Measurements from ENCODE around the gene SLC8A1.

SLC8A1 gene

DNA sequence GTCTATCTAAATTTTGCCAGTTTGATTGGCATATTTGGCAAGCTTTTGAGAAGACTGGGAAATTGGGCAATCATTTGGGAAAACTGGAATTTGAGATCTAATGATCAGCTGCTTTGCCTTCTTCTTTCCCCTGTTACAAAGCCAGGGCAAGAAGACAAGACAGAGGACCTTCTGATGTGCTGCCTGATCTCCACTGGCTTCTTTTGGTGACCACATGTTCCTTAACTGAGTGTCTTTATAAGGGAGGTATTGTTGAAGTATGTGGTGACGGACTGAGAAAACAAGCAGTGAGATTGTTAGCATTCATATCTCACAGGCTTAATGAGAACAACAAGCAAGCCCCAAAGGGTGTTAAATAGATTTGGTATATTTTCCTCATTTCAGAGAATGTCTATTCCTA, 175.8 kb downstream of the SLC8A1 start:
- no peak for DNase-seq (ENCODE audit: low read depth, low spot score)

GRCh38 chr2:40274270-40274669, 177.6 kb downstream of the SLC8A1 start:
- DNase-seq (ENCODE audit: low read depth, low spot score): no peak

DNA sequence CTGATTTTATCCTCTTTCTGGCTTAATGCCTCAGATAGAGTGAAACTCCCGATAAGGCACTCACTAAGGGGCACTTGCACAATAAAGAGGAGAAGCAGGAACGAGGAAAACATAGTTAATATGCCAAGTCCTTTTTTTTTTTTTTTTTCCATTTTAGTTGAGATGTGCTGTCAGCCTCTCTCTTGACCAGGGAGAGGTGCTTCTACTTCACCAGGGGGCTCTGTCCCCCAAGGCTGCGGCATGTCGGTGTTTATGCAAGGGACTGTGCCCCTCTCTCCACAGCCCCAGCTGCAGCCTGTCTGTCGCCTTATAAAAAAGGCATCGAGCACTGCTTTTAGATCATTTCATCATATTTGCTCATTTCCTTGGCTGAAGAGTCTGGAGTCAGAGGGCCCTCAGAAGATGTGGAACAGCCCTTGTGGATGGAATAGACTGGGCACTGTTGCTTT, 178.1 kb downstream of the SLC8A1 start:
- DNase-seq (ENCODE audit: low read depth, low spot score): no peak

GRCh38 chr2:40271094-40271493, 180.8 kb downstream of the SLC8A1 start:
- no peak for DNase-seq (ENCODE audit: low read depth, low spot score)

GRCh38 chr2:40270372-40270771, 181.5 kb downstream of the SLC8A1 start:
- DNase-seq (ENCODE audit: low read depth, low spot score): no peak

DNA sequence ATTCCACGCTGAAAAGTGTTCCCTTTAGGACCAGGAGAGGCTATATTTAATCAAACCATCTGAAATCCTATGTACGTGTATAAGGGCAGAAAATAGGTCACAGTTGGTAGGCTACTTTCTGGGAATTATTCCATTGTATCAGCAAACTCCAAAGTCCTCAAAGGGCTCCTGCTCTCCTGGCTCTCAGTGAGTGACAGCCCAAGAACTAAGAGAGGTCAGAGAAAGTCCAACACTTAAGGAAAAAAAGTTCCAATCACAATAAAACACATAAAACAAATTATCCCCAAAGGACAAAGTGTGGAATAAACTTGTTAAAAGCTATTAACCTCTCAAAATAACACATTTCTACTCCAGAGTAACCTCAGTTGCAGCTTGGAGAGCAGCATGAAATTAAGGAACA, 183.3 kb downstream of the SLC8A1 start:
- DNase-seq (ENCODE audit: low read depth, low spot score): no peak

- no peak for DNase-seq (ENCODE audit: low read depth, low spot score)
Measured at GRCh38 chr2:40266201-40266600, 185.7 kb downstream of the SLC8A1 start.

- no peak for DNase-seq (ENCODE audit: low read depth, low spot score)
Measured at GRCh38 chr2:40265602-40266001, 186.3 kb downstream of the SLC8A1 start.

GRCh38 chr2:40261042-40261441, 190.8 kb downstream of the SLC8A1 start:
- no peak for DNase-seq (ENCODE audit: low read depth, low spot score)

DNA sequence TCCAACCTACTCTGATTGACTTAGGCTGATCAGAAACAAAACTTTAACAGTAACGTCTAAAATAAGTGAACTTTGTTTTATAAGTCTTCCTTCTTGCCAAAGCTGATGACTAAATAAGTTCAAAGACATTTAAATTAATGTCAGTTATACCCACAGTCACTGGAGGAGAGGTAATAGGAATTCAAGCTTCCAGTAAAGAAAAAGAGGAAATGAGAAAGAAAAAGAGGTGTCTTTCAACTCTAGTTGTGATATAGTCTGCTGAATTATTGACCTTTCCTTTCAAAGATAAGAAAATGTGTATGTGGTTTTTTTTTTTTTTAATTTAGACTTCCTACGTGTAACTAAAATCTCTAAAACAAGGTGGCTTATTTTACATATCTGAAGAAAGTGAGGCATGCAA, 191.5 kb downstream of the SLC8A1 start:
- no peak for DNase-seq (ENCODE audit: low read depth, low spot score)

GRCh38 chr2:40259900-40260299, 192.0 kb downstream of the SLC8A1 start:
- DNase-seq (ENCODE audit: low read depth, low spot score): no peak

DNA sequence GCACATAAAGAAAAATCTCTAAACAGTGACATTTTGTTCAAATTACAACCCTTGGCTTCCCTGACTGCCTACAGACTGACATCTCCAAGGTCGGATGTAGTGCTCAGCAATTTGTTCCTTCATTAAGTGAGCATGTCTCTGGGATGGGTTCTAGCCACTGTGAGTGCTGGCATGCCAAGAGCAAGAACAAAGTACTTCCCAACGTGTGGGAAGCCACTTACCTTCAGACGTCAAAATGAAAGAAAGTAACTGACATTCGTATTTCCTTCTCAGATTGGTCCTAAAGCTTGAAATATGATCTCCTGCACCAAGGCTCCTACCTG, 193.8 kb downstream of the SLC8A1 start:
- no peak for DNase-seq (ENCODE audit: low read depth, low spot score)

GRCh38 chr2:40257340-40258134, 194.4 kb downstream of the SLC8A1 start:
- no peak for DNase-seq (ENCODE audit: low read depth, low spot score)

DNA sequence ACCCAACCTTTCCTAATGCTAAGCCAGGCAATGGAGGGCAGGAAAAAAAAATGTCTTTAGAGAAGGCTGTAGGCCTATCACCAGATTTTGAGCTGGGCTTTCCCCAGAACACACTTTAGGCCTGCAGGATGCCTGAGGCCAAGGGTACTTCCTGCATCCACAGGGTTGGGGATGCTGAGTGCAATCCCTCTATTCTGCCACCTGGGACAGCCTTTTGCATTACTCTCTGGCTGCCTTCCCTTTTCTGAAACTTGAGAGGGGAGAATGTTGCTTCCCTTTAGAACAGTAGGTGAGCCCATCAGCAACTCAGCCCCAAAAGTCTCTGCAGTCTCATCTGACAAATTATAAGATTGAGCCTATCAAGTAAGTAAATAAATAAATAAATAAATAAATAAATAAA, 195.2 kb downstream of the SLC8A1 start:
- no peak for DNase-seq (ENCODE audit: low read depth, low spot score)

DNA sequence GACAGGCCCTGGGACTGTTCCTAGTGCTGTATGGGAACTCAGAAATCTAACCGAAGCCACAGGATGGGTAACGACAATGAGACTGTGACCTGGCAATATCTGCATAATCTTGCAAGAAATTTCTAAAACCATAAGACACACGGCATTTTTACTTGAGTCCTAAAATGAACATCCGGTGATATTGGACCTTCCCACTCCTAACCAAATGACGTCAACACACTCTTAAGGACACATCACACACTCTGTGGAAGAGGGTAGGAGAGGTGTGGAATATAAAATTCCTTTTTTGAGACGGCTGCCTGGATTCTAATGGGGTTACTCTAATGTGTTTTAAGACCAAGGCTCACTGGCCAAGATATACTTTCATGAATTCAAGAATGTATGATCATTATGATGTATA, 195.9 kb downstream of the SLC8A1 start:
- no peak for DNase-seq (ENCODE audit: low read depth, low spot score)

DNA sequence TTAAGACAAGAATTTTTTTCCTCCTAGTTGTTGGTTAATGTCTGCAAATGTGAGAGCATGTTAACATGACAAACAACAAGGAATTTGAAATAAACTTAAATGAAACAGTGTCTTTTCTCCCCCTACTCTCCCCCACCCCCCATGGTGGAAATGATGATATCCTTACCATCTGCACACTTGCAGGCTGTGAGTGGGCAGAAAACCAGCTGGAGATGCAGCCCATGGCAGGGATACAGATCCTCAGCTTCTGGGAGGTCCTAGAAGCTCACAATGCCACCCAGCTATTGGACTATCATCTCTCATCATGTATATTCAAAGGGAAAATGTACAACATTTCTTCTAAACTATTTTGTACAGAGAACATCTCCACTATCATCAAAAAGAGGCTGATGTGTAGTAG, 196.8 kb downstream of the SLC8A1 start:
- DNase-seq (ENCODE audit: low read depth, low spot score): no peak

- no peak for DNase-seq (ENCODE audit: low read depth, low spot score)
Measured at GRCh38 chr2:40254611-40255010, 197.3 kb downstream of the SLC8A1 start.

DNA sequence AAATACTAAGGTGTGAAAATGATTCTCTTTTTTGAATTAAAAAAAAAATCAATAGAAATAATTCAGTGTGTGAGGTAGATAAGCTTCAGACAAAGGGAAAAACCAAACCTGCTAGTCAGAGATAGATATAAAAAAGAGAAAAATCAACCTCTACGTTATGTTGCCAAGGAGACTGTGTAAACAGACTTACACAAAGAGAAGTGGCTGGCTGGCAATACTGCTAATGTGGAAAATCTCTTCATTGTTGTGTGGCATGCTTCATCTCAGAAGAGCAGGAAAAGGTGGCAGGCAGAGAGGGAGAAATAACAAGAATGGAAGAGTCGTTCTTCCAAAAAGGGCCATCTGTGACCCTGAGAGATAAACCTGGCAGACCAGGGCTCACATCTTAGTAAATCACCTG, 200.8 kb downstream of the SLC8A1 start:
- DNase-seq (ENCODE audit: low read depth, low spot score): no peak

GRCh38 chr2:40249577-40249976, 202.3 kb downstream of the SLC8A1 start:
- no peak for DNase-seq (ENCODE audit: low read depth, low spot score)

DNA sequence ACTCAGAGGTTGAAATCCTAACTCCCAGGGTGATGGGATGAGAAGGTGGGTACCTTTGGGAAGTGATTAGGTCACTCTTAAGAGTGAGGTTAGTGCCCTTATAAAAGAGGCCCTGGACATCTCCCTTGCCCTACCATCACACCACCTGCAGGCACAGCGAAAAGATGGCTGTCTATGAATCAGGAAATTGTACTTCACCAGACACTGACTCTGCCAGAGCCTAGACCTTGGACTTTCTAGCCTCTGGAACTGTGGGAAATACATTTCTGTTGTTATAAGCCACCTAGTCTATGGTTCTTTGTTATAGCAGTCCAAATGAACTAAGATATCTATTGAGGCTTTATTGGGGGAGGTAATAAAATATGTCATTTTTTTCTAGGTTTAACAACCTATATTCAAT, 203.6 kb downstream of the SLC8A1 start:
- DNase-seq (ENCODE audit: low read depth, low spot score): no peak

- peak; percentile 40 for DNase-seq (ENCODE audit: low read depth, low spot score)
Measured at GRCh38 chr2:40244675-40245074, 207.2 kb downstream of the SLC8A1 start.

- DNase-seq (ENCODE audit: low read depth, low spot score): peak; percentile 32
Measured at GRCh38 chr2:40244251-40244650, 207.6 kb downstream of the SLC8A1 start.

- peak; percentile 81 for DNase-seq (ENCODE audit: low read depth, low spot score)
Measured at GRCh38 chr2:40243581-40244187, 208.2 kb downstream of the SLC8A1 start.

GRCh38 chr2:40242315-40242714, 209.6 kb downstream of the SLC8A1 start:
- DNase-seq (ENCODE audit: low read depth, low spot score): no peak
